SIG-M5 treated with dmso at 0.1 percent for 504 hours (cell line): ENCODE results near the gene ZNF653.
A peak's percentile ranks its signal among the peaks of the same experiment; 100 is the strongest.
"Not testable (repeated sequence)": the region's sequence is repeated elsewhere in the genome, so short reads cannot be mapped to it uniquely, and the experiment has no call there.

Experiments used
- DNase-seq: peaks from one replicate; lab custom pipeline; 2025; ENCODE audit not compliant: unreplicated experiment; lab: John Stamatoyannopoulos, UW

The ZNF653 gene

DNA sequence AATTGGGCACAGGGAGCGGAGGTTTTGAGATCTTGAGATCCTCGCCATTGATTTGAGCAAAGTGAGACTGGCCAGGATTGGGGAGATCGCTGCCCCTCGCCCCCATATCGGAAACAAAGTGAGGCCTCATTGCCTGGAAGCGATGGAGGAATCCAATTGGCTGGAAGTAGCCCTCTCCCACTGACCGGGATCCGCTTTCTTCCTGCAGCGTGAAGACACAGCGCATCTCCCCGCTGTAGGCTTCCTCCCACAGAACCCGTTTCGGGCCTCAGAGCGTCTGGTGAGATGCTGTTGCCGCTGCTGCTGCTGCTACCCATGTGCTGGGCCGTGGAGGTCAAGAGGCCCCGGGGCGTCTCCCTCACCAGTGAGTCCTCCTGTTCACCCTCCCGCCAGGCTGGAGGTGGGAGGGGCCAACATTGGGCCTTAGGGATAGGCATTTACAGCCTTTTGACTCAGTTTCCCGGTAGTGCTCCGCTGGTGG, 69.8 kb downstream of the ZNF653 start:
- no peak for DNase-seq

DNA sequence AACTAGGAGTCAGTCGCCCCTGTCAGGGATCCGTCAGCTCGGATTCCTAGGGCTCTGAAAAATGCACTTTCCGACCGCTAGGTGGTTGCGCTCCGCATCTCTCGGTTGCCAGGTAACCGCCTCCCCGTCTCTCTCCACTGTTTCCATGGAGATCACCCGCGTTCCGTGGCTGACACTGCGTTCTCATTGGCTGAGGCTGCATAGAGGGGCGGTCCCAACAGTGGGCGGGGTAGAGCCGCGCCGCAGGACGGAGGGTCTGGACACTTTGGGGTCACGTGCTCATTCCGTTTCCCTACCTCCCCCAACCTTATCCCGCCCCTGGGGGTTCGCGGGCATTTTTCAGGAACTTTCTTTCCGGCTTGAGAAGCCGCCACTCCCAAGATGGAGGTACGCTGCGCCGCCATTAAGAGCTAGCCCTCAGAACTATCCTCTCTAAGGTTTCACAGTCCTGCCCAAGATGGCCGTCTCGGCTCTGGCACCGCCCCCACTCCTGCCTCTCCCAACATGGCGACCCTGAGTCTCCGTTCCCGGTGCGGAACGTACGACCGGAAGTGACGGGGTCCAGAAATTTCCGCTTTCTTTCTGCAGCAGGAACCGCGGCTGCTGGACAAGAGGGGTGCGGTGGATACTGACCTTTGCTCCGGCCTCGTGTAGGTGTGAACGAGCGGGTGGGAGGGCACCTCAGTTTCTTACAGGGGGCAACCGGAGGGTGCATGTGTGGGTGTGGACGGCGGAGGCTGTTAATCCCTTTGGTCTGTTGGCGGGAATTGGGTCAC, 70.4 kb downstream of the ZNF653 start, which contains the start of the genes ODAD3 and PRKCSH:
ODAD3 (minus strand) TSS at position 65 of the 776 bp plus-strand sequence. CDS start 105 bp downstream, outside the sequence.
PRKCSH (plus strand) TSS at position 579 of the 776 bp plus-strand sequence. CDS start 483 bp downstream, outside the sequence.
- peak; percentile 99 for DNase-seq

DNA sequence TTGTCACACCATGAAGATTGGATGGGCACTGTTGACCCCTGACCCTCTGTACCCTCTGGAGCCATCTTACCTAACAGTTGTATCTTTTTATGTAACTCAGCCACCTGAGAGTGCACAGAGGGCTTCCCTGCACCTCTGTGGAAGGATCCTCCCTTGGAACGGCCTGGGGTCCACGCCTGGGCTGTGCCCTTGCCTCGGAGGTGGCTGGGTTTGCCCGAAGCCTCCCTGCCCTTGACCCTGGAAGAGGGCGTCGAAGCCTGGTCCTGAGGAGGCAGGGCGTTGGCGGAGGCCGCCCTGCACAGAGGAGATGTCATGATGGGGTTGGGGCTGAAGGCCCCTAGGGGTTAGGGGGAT, 71.0 kb downstream of the ZNF653 start:
- DNase-seq = no peak

- DNase-seq = not testable (repeated sequence)
These were observed 72.1 kb downstream of the ZNF653 start for GRCh38 chr19:11433526-11433925.
